ENCODE measurements around the gene SULT1C4.

Gene SULT1C4

DNA sequence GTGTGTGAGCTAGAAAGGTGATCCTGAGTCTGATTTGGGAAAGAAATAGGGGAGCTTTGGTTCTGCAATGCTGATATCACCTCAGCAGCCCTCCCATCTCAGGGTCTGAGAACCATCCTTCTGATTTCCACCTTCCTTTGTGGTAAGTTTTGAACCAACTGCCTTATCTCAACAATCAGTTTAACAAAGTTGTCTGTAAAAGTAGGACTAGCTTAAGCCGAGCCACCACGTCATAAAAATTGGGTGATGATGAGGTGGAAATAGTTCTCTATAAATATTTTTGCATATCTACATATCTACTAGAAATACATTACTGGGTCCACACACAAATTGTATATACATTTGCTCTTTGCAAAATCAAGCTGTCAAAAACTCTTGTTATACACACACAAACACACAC lies 1.1 kb downstream of the SULT1C4 start:
- no peak for TF ChIP-seq CTCF (IDR thresholded peaks at IDR 0.05; ENCODE audit: unreplicated experiment in 3 of 3)
- H3K36me3 Mint-ChIP-seq (ENCODE audit: low read depth): peaks cover 42% of the 10 kb centered on the region
- peaks cover 3% of the 10 kb centered on the region for H3K9me3 Mint-ChIP-seq
- H3K4me1 Mint-ChIP-seq: peaks cover 46% of the 10 kb centered on the region
- H3K4me3 Mint-ChIP-seq: peak overlapping the region; percentile 85 to 93 (median 88)
- no peaks in the 10 kb centered on the region for H3K27me3 Mint-ChIP-seq (ENCODE audit: low read depth)
- H3K27ac Mint-ChIP-seq: peak overlapping the region; percentile 94 to 98 (median 96)

DNA sequence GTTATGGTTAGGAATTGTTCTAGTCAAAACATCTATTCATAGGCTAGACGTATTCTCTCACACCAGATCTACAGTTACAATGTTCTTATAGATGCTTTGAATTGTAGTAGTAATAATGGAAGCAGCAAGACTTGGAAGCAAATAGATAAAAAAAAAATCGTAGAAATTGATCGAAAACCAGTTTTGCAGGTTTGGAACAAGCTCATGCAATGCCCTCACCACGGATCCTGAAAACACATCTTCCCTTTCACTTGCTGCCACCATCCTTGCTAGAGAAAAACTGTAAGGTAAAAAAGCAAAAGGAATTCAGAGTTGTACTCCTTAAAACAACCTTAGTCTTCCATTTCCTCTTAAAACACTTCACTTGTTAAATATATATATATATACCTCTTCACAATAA lies 4.4 kb downstream of the SULT1C4 start:
- Mint-ChIP-seq H3K4me1 (peaks cover 43% of the 10 kb centered on the region), H3K4me3 (no peak overlapping the region), H3K9me3 (peaks cover 3% of the 10 kb centered on the region), H3K27ac (no peak overlapping the region), H3K36me3 (ENCODE audit: low read depth) (peaks cover 67% of the 10 kb centered on the region), H3K27me3 (ENCODE audit: low read depth) (no peaks in the 10 kb centered on the region)
- TF ChIP-seq CTCF (IDR thresholded peaks at IDR 0.05; ENCODE audit: unreplicated experiment in 3 of 3): no peak

DNA sequence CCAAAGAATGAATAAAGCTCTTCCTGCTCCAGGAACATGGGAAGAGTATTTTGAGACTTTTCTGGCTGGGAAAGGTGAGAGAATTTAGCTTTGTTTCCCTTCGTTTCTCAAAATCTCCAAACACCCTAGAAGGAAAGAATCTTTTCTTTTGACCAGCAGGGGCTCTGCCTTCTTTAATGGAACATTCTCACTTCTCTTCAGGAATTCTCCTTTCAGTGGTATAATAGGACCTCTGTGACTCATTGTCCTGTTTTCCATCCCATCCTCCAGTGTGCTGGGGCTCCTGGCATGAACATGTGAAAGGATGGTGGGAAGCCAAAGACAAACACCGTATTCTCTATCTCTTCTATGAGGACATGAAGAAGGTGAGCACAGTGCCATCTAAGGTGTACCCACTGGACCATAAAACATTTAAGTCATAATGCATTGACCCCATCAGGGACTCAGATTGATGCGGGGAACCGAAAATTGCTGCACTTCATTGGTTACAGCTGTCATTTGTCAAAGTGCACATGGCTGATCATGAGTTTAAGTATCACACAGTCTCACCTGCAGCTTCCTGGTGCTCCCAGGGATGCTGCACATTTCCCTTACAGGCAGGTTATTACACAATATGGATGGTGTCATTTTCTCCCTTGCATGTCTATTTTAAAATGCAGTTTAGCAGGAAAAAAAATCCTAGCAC lies 5.5 kb downstream of the SULT1C4 start:
- Mint-ChIP-seq H3K36me3 (ENCODE audit: low read depth) (peaks cover 74% of the 10 kb centered on the region), H3K4me1 (peaks cover 33% of the 10 kb centered on the region), H3K27me3 (ENCODE audit: low read depth) (no peaks in the 10 kb centered on the region), H3K9me3 (peaks cover 3% of the 10 kb centered on the region), H3K27ac (no peak overlapping the region), H3K4me3 (peak overlapping the region in 1 of 3 experiments; percentile 41)
- no peak for TF ChIP-seq CTCF (IDR thresholded peaks at IDR 0.05; ENCODE audit: unreplicated experiment in 3 of 3)

- peaks cover 85% of the 10 kb centered on the region for H3K36me3 Mint-ChIP-seq (ENCODE audit: low read depth)
- H3K4me1 Mint-ChIP-seq: peaks cover 18% of the 10 kb centered on the region
- H3K9me3 Mint-ChIP-seq: peaks cover 3% of the 10 kb centered on the region
- no peaks in the 10 kb centered on the region for H3K27me3 Mint-ChIP-seq (ENCODE audit: low read depth)
- TF ChIP-seq CTCF (IDR thresholded peaks at IDR 0.05; ENCODE audit: unreplicated experiment in 3 of 3): no peak
- H3K4me3 Mint-ChIP-seq: no peak overlapping the region
- peak overlapping the region in 2 of 3 experiments; percentile 74 to 91 for H3K27ac Mint-ChIP-seq
These were observed 7.1 kb downstream of the SULT1C4 start for GRCh38 chr2:108384662-108385393.

DNA sequence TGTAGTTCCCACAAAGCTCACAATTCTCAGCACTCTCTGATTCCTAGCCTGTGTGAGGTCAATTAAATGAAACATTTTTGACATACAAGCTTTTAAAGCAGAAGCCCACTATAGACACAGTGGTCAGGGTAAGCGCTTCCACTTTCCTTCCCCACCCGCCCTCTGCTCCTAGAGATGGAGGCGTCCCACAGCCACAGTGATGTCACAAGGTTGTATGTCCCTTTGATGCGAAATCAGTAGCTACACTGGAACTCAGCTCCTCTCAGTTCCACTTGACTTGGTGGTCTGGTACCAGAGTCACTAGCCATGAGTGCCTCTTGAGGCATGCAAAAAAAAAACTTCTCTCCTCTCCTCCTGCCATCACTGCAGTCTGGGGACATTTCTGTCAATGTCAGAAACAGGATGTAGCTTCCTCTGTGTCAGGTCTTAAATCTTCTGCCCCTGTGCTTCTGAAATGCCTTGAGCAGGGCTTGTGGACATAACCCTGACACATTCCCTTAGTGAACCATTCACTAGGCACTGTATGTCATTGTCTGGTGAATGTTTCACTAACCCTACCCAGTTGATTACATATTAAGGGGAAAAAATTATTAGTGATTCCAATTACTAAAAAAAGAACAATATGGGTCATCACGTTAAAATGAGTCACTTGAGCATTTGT lies 7.8 kb downstream of the SULT1C4 start:
- peaks cover 14% of the 10 kb centered on the region for H3K4me1 Mint-ChIP-seq
- H3K27me3 Mint-ChIP-seq (ENCODE audit: low read depth): no peaks in the 10 kb centered on the region
- H3K36me3 Mint-ChIP-seq (ENCODE audit: low read depth): peaks cover 87% of the 10 kb centered on the region
- H3K9me3 Mint-ChIP-seq: peaks cover 2% of the 10 kb centered on the region
- peak overlapping the region; percentile 74 to 91 (median 74) for H3K27ac Mint-ChIP-seq
- TF ChIP-seq CTCF (IDR thresholded peaks at IDR 0.05; ENCODE audit: unreplicated experiment in 3 of 3): no peak
- H3K4me3 Mint-ChIP-seq: no peak overlapping the region

Data from nephron (organoid).